B cell (primary cell): Measurements from ENCODE around the gene LRIT3.

ENCODE experiments used
- EZH2 ChIP-seq: IDR thresholded peaks from 2 replicates; pipeline ENCODE4 v1.6.1; 2012; ENCODE audit warnings: borderline replicate concordance, low read depth, mild to moderate bottlenecking, moderate library complexity, low read length; ENCODE audit not compliant: insufficient read depth, poor library complexity, severe bottlenecking
- TF ChIP-seq, protein P1 (sequence below): fragments of 200-600 bp; IDR thresholded peaks from one replicate; pipeline ENCODE4 v1.8.0; 2022; ENCODE audit warnings: antibody characterized with exemption, mild to moderate bottlenecking

DNA sequence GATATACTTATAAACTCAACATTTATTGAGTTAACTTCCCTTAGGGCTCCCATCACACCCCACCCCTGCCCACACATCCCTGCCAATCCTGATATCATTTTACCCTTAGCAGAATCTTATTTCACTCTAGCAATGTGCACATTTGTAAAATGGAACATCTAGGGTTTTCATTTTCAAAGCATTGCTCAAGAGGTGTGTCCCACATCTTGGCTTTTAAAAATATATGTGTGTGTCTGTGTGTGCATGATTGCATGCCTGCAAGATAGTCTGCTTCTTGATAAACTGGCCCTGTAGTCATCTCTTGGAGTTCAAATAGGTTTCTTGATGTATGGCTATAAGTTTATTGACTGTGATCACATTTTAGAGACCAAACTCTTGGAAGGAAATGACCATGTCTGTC is 38.4 kb downstream of the LRIT3 start:
- TF ChIP-seq, protein P1, sequence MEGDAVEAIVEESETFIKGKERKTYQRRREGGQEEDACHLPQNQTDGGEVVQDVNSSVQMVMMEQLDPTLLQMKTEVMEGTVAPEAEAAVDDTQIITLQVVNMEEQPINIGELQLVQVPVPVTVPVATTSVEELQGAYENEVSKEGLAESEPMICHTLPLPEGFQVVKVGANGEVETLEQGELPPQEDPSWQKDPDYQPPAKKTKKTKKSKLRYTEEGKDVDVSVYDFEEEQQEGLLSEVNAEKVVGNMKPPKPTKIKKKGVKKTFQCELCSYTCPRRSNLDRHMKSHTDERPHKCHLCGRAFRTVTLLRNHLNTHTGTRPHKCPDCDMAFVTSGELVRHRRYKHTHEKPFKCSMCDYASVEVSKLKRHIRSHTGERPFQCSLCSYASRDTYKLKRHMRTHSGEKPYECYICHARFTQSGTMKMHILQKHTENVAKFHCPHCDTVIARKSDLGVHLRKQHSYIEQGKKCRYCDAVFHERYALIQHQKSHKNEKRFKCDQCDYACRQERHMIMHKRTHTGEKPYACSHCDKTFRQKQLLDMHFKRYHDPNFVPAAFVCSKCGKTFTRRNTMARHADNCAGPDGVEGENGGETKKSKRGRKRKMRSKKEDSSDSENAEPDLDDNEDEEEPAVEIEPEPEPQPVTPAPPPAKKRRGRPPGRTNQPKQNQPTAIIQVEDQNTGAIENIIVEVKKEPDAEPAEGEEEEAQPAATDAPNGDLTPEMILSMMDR = no peak
- no peak for TF ChIP-seq EZH2
